Loucy (cell line): Measurements from ENCODE around the gene TTLL5.

Source experiments
- H2AFZ ChIP-seq: fragments of 200-600 bp; sonication (generic); 2 replicates; pipeline ENCODE4 v1.6.0; 2016; ENCODE audit warnings: antibody characterized with exemption, mild to moderate bottlenecking, low read length, moderate library complexity
- H3F3A ChIP-seq: fragments of 200-600 bp; 2 replicates; pipeline ENCODE4 v1.6.0; 2016; ENCODE audit warnings: antibody characterized with exemption, low read depth, mild to moderate bottlenecking
- H3K27me3 ChIP-seq: fragments of 200-600 bp; sonication (generic); 2 replicates; pipeline ENCODE4 v1.6.1; 2014; ENCODE audit warnings: low read length, mild to moderate bottlenecking; ENCODE audit not compliant: insufficient read depth, poor library complexity, severe bottlenecking
- H3K36me3 ChIP-seq: fragments of 200-600 bp; sonication (generic); 2 replicates; pipeline ENCODE4 v1.6.1; 2016; ENCODE audit warnings: low read length; ENCODE audit not compliant: insufficient read depth
- H3K4me1 ChIP-seq: fragments of 200-600 bp; sonication (generic); 2 replicates; pipeline ENCODE4 v1.5.1; 2014; ENCODE audit warnings: low read length, mild to moderate bottlenecking; ENCODE audit not compliant: insufficient read depth, poor library complexity, severe bottlenecking
- H3K4me2 ChIP-seq: fragments of 200-600 bp; sonication (generic); 2 replicates; pipeline ENCODE4 v1.6.0; 2014; ENCODE audit warnings: antibody characterized with exemption, low read length, low read depth, mild to moderate bottlenecking; ENCODE audit not compliant: poor library complexity, severe bottlenecking
- H3K4me3 ChIP-seq: fragments of 200-600 bp; sonication (generic); 2 replicates; pipeline ENCODE4 v1.5.1; 2014; ENCODE audit warnings: low read length, mild to moderate bottlenecking, mixed read lengths; ENCODE audit not compliant: poor library complexity, severe bottlenecking
- H3K79me2 ChIP-seq: fragments of 200-600 bp; sonication (generic); 2 replicates; pipeline ENCODE4 v1.6.1; 2014; ENCODE audit warnings: low read length; ENCODE audit not compliant: insufficient read depth
- H3K9ac ChIP-seq: fragments of 200-600 bp; sonication (generic); 2 replicates; pipeline ENCODE4 v1.6.0; 2014; ENCODE audit warnings: mild to moderate bottlenecking, low read depth, low read length, moderate library complexity; ENCODE audit not compliant: poor library complexity, severe bottlenecking
- H3K9me2 ChIP-seq: fragments of 200-600 bp; sonication (generic); replicated peaks from 2 replicates; pipeline ENCODE4 v1.6.1; 2016; ENCODE audit warnings: low read depth, low read length, mixed read lengths
- H3K9me3 ChIP-seq: fragments of 200-600 bp; sonication (generic); 2 replicates; pipeline ENCODE4 v1.6.1; 2014; ENCODE audit warnings: mild to moderate bottlenecking, antibody characterized with exemption, low read length, low read depth; ENCODE audit not compliant: insufficient read depth
- H4K20me1 ChIP-seq: fragments of 200-600 bp; sonication (generic); 2 replicates; pipeline ENCODE4 v1.6.0; 2014; ENCODE audit warnings: antibody characterized with exemption, low read length, mild to moderate bottlenecking; ENCODE audit not compliant: insufficient read depth, poor library complexity, severe bottlenecking
- EZH2phosphoT487 ChIP-seq: fragments of 200-600 bp; IDR thresholded peaks from 2 replicates; pipeline ENCODE4 v1.6.1; 2018; ENCODE audit warnings: antibody characterized with exemption, mild to moderate bottlenecking, moderate library complexity, borderline replicate concordance
- TF ChIP-seq, protein P1 (sequence below): fragments of 200-600 bp; sonication (generic); conservative IDR thresholded peaks from 2 replicates; pipeline ENCODE4 v1.5.1; 2014; ENCODE audit warnings: mild to moderate bottlenecking, antibody characterized with exemption, low read length

The TTLL5 gene

GRCh38 chr14:75727124-75727523 lies 66.1 kb downstream of the TTLL5 start:
- no peak overlapping the region for H3K4me3 ChIP-seq
- TF ChIP-seq EZH2phosphoT487, result no peak
- TF ChIP-seq, protein P1, sequence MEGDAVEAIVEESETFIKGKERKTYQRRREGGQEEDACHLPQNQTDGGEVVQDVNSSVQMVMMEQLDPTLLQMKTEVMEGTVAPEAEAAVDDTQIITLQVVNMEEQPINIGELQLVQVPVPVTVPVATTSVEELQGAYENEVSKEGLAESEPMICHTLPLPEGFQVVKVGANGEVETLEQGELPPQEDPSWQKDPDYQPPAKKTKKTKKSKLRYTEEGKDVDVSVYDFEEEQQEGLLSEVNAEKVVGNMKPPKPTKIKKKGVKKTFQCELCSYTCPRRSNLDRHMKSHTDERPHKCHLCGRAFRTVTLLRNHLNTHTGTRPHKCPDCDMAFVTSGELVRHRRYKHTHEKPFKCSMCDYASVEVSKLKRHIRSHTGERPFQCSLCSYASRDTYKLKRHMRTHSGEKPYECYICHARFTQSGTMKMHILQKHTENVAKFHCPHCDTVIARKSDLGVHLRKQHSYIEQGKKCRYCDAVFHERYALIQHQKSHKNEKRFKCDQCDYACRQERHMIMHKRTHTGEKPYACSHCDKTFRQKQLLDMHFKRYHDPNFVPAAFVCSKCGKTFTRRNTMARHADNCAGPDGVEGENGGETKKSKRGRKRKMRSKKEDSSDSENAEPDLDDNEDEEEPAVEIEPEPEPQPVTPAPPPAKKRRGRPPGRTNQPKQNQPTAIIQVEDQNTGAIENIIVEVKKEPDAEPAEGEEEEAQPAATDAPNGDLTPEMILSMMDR, result no peak
- H4K20me1 ChIP-seq, result no peaks in the 10 kb centered on the region
- peaks cover 33% of the 10 kb centered on the region for H3K36me3 ChIP-seq
- H3K9ac ChIP-seq, result no peak overlapping the region
- H3K9me2 ChIP-seq, result no peaks in the 10 kb centered on the region
- no peak overlapping the region for H2AFZ ChIP-seq
- no peaks in the 10 kb centered on the region for H3K27me3 ChIP-seq
- peaks cover 6% of the 10 kb centered on the region for H3K4me1 ChIP-seq
- no peaks in the 10 kb centered on the region for H3K79me2 ChIP-seq
- H3K9me3 ChIP-seq, result peaks cover 8% of the 10 kb centered on the region
- no peak overlapping the region for H3K4me2 ChIP-seq
- no peaks in the 10 kb centered on the region for H3F3A ChIP-seq

GRCh38 chr14:75732888-75733287 lies 71.8 kb downstream of the TTLL5 start:
- Histone ChIP-seq H3F3A (no peaks in the 10 kb centered on the region), H3K9me2 (no peaks in the 10 kb centered on the region), H2AFZ (no peak overlapping the region), H3K79me2 (no peaks in the 10 kb centered on the region), H3K36me3 (peaks cover 44% of the 10 kb centered on the region; the same call in 1 of the 2 replicates), H3K4me1 (no peaks in the 10 kb centered on the region), H3K4me2 (no peak overlapping the region), H3K9me3 (no peaks in the 10 kb centered on the region), H3K4me3 (no peak overlapping the region), H3K27me3 (no peaks in the 10 kb centered on the region), H4K20me1 (no peaks in the 10 kb centered on the region), H3K9ac (no peak overlapping the region)
- TF ChIP-seq EZH2phosphoT487, result no peak
- TF ChIP-seq, protein P1, result no peak

- Histone ChIP-seq H2AFZ (no peak overlapping the region), H3K9me3 (no peaks in the 10 kb centered on the region), H3K36me3 (peaks cover 44% of the 10 kb centered on the region; the same call in 1 of the 2 replicates), H3F3A (no peaks in the 10 kb centered on the region), H3K4me3 (no peak overlapping the region), H3K9me2 (no peaks in the 10 kb centered on the region), H3K9ac (no peak overlapping the region), H3K4me2 (no peak overlapping the region), H3K4me1 (no peaks in the 10 kb centered on the region), H3K27me3 (no peaks in the 10 kb centered on the region), H4K20me1 (no peaks in the 10 kb centered on the region), H3K79me2 (no peaks in the 10 kb centered on the region)
- no peak for TF ChIP-seq EZH2phosphoT487
- TF ChIP-seq, protein P1, result no peak
Measured at GRCh38 chr14:75734854-75735253, 73.8 kb downstream of the TTLL5 start.
